ENCODE measurements around the gene COL26A1. TPM values are rescaled to one million over a fixed set of nuclear protein-coding genes. Genes with fewer than 3 reads are reported as not detected.

The COL26A1 gene
- total RNA-seq, 1 donor from 2014 or later: not detected

GRCh38 chr7:101368422-101369165 is 5.9 kb downstream of the COL26A1 start:
- no peaks in the 10 kb centered on the region for H3K36me3 Mint-ChIP-seq (ENCODE audit: low read depth)
- ChIA-PET CTCF (interaction anchor here (0.9 kb wide), 1 partner anchor 43 kb away, joined by 4 read pairs; no protein-coding TSS in a partner anchor), POLR2A (no interaction called here)
- no peak for TF ChIP-seq CTCF (IDR thresholded peaks at IDR 0.05)
- H3K4me3 Mint-ChIP-seq: no peak overlapping the region
- H3K27ac Mint-ChIP-seq: no peak overlapping the region
- H3K9me3 Mint-ChIP-seq: no peaks in the 10 kb centered on the region
- H3K27me3 Mint-ChIP-seq: peaks cover 21% of the 10 kb centered on the region
- ATAC-seq (ENCODE audit: low read depth) (no peak), DNase-seq (no peak)
- intact Hi-C loops (cut with micrococcal nuclease): no loop called here
- H3K4me1 Mint-ChIP-seq: peaks cover 14% of the 10 kb centered on the region

- intact Hi-C loops (cut with micrococcal nuclease): no loop called here
- TF ChIP-seq CTCF (IDR thresholded peaks at IDR 0.05): no peak
- Mint-ChIP-seq H3K27me3 (peaks cover 23% of the 10 kb centered on the region), H3K27ac (no peak overlapping the region), H3K36me3 (ENCODE audit: low read depth) (no peaks in the 10 kb centered on the region), H3K4me1 (peaks cover 8% of the 10 kb centered on the region), H3K9me3 (no peaks in the 10 kb centered on the region), H3K4me3 (no peak overlapping the region)
- ATAC-seq (ENCODE audit: low read depth) (no peak), DNase-seq (no peak)
- ChIA-PET POLR2A (no interaction called here), CTCF (no interaction called here)
Measured at GRCh38 chr7:101370836-101371235, 8.2 kb downstream of the COL26A1 start.

GRCh38 chr7:101373812-101374614 is 11.3 kb downstream of the COL26A1 start:
- intact Hi-C loops (cut with micrococcal nuclease): no loop called here
- ATAC-seq (ENCODE audit: low read depth) (no peak), DNase-seq (no peak)
- no peaks in the 10 kb centered on the region for H3K9me3 Mint-ChIP-seq
- ChIA-PET POLR2A (no interaction called here), CTCF (interaction anchor here (1.1 to 1.8 kb wide), 2 partner anchors 9 to 67 kb away, joined by 3 to 8 read pairs; no protein-coding TSS in a partner anchor)
- H3K4me1 Mint-ChIP-seq: peaks cover 8% of the 10 kb centered on the region
- H3K27ac Mint-ChIP-seq: no peak overlapping the region
- peaks cover 17% of the 10 kb centered on the region for H3K27me3 Mint-ChIP-seq
- no peak for TF ChIP-seq CTCF (IDR thresholded peaks at IDR 0.05)
- no peaks in the 10 kb centered on the region for H3K36me3 Mint-ChIP-seq (ENCODE audit: low read depth)
- H3K4me3 Mint-ChIP-seq: no peak overlapping the region

GRCh38 chr7:101374990-101375389 is 12.3 kb downstream of the COL26A1 start:
- ChIA-PET CTCF (interaction anchor here (1.1 to 1.8 kb wide), 2 partner anchors 10 to 66 kb away, joined by 3 to 8 read pairs; no protein-coding TSS in a partner anchor), POLR2A (no interaction called here)
- DNase-seq: no peak
- intact Hi-C loops (cut with micrococcal nuclease): no loop called here
- Mint-ChIP-seq H3K9me3 (no peaks in the 10 kb centered on the region), H3K4me3 (no peak overlapping the region), H3K4me1 (peaks cover 8% of the 10 kb centered on the region), H3K36me3 (ENCODE audit: low read depth) (no peaks in the 10 kb centered on the region), H3K27me3 (peaks cover 17% of the 10 kb centered on the region), H3K27ac (no peak overlapping the region)
- TF ChIP-seq CTCF (IDR thresholded peaks at IDR 0.05): no peak
- ATAC-seq (ENCODE audit: low read depth): no peak

GRCh38 chr7:101376601-101377000 is 13.9 kb downstream of the COL26A1 start:
- H3K4me3 Mint-ChIP-seq: no peak overlapping the region
- H3K27me3 Mint-ChIP-seq: peaks cover 17% of the 10 kb centered on the region
- H3K9me3 Mint-ChIP-seq: peaks cover 3% of the 10 kb centered on the region
- no peaks in the 10 kb centered on the region for H3K4me1 Mint-ChIP-seq
- H3K36me3 Mint-ChIP-seq (ENCODE audit: low read depth): no peaks in the 10 kb centered on the region
- no peak overlapping the region for H3K27ac Mint-ChIP-seq
- no peak for TF ChIP-seq CTCF (IDR thresholded peaks at IDR 0.05)
- ATAC-seq (ENCODE audit: low read depth) (no peak), DNase-seq (no peak)
- ChIA-PET POLR2A (no interaction called here), CTCF (no interaction called here)
- intact Hi-C loops (cut with micrococcal nuclease): no loop called here

Data from activated B cell treated with CpG ODN at 0.5 μM for 24 hours (primary cell).